SU-DHL-6 (cell line): ENCODE measurements around the gene SOX6.

Source experiments
- CTCF ChIP-seq: fragments of 200-600 bp; sonication (generic); IDR thresholded peaks from one replicate; pipeline ENCODE4 v1.5.1; 2017; ENCODE audit warnings: antibody characterized with exemption, mild to moderate bottlenecking, low read length, moderate library complexity; ENCODE audit not compliant: insufficient read depth, poor library complexity, severe bottlenecking
- EZH2phosphoT487 ChIP-seq: fragments of 200-600 bp; sonication (generic), shearing (Covaris generic); conservative IDR thresholded peaks from 2 replicates; pipeline ENCODE4 v1.6.1; 2018; ENCODE audit warnings: mild to moderate bottlenecking, antibody characterized with exemption, low read length, moderate library complexity, mixed read lengths

- no peak for TF ChIP-seq CTCF
- TF ChIP-seq EZH2phosphoT487, result no peak
These were observed 306.7 kb downstream of the SOX6 start for GRCh38 chr11:16049611-16050010.
